Esophagus muscularis mucosa (tissue), 3 donors: ENCODE measurements around the gene SIK2.

Experiments used
- CTCF ChIP-seq, 3 experiments: fragments of 200-600 bp in 2 of 3; fragments of 450-650 bp in 1 of 3; sonication (generic) in 2 of 3; IDR thresholded peaks; one replicate each; pipeline ENCODE4 v1.5.1; 2017 to 2019; ENCODE audit warnings: antibody characterized with exemption in 3 of 3, mild to moderate bottlenecking in 2 of 3, moderate library complexity in 1 of 3
- POLR2A ChIP-seq: fragments of 450-650 bp; IDR thresholded peaks from one replicate; pipeline ENCODE4 v1.6.1; 2017; ENCODE audit warnings: antibody characterized with exemption, moderate library complexity, mild to moderate bottlenecking, low read depth

DNA sequence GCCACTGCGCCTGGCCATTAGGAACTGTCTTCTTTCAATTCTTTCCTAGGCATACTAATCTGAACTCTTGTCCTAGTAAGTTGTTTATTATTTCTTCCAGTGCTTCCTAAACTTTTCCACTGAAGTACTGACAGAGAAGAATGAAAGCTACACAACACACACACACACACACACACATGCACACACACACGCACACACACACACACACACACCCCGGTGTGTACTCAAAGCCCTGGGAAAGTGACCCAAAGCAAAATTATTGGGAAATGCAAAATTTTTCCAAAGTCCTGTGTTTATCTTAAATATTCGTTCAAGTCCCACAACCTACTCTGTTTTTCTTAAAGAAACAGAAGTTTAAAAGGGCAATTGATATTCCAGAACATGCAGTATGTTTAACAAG lies 19.4 kb upstream of the SIK2 start:
- no peak for TF ChIP-seq CTCF (IDR thresholded peaks at IDR 0.05)
- TF ChIP-seq POLR2A, result no peak
